ENCODE measurements around the gene CPE.
"Not testable (repeated sequence)": the region's sequence is repeated elsewhere in the genome, so short reads cannot be mapped to it uniquely, and the experiment has no call there.

CPE gene

DNA sequence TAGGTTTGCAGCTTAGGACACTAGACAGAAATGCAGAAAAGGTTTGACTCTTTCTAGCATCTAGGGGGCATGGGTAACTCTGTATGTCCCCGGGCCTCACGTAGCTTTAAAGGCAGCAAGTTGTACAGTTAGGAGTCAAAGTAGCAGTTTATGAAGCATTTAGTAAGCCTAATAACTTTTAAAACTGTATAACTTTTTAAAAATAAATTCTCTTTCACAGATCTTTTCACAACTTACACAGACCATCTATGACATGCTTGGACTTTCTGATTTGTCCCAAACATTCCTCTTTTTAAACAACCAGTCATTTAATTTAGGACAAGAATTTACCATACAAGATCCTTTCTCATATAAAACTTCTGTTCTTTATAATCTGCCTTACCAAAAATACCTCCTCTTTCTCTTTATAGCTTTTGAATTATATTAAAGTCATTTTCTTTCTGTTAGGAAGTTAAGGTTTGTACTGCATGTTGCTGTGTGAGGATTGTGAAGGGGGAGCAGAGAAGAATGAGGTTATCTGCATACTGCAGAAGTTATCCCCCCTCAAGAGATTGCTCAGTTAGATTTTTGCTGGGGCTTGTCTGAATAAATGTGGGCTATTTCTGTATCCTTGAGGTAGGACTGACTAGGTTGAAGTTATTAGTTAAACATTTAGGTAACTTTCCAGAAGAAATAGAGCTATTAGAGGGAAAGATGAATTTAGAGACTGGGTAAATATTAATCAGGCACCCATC lies 94.3 kb downstream of the CPE start:
- DNase-seq: no peak

DNA sequence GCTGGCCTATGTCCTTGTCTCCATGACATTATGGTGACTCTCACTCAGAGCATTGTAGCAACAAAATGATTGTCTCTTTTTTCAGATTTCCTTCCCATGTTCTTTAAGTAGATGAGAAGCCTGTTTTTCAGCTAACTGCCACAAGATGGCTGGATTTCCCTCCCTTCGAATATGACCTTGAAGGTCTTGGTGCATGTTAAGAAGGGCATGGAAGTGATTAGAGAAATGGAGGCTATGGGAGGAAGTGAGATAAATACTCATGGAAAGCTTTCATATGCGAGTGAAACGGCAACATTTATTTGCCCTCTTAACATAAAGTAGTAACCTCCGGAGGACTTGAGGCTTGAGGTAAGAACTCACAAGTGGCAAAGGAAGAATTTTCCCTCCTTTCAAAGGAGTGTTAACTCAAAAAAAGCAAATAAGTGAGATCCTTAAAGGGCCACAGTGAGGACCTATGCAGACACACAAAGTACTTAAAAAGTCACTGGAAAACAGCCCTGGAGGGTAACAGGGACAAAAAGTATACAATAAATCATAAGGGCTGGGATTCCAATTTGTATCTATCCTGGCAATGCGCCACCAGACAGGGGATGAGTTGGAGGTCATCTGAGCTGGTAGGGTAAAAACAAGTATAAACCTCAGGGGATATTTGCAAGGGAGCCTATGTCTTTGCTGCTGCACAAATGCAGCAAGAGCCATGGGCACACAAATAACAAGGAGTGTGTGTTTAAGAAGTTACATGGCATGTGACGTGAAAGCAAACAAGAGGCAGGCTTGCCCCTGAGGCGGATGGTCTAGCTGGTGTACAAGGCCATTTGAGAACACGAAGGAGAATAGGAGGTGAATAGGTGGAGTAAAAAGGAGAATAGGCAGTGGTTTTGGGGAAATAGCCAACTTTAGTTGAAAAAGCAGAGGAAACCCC lies 96.2 kb downstream of the CPE start:
- no peak for DNase-seq

DNA sequence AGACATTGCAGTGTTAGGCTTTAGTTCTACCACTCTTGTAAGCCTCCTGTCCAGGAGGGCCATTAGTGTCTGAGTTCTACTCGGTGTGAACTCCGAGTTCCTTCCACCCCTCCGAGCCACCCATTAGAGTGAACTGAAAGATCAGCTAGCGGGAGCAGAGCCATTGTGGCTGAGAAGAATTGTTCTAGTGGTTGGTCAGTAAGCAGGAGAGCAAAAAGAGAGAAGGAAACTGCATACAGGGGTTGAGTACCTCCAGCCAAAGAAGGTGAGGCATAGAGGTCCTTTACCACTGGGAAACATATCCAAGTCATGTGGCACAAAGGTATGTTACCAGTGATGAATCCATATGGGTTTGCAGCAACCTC lies 96.9 kb downstream of the CPE start:
- no peak for DNase-seq

DNA sequence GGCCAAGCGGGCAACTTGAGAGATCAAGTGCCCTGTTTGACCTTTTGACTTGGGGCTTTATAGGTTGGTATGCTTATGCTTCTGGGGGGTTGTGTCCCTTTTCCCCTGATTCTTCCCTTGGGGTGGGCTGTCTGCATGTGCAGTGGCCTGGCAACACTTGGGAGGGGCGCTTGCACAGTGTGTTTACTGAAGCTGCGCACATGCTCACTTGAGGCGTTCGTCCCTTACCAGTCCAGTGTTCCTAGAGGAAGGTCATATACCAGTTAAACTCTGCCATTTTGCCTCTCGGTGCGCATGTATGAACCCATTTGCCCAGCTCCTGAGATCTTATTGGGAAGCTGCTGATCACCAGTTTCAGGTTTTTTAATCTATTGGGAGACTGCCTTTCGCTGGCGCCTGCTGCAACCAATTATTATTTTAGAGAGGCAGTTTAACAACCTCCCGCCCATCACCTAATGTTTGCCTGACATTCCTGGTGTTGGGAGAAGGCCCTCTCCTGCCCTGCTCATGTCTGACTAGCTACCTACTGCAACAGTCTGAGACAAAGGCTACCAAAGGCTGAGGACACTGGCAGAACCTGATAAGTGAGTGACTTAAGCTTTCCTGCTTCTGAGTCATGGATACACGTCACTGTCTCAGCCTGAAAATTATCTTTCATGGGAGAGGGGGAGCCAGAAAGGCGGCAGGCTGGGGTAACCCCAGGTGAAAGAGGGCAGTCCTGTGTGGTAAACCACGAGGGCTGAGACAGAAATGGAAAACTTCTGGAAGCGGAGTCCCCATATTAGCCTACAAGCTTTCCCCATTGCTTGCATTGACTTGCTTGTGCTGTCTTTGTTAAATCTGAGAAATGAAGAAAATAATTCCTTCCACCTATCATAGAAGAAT lies 97.6 kb downstream of the CPE start:
- DNase-seq: no peak

DNA sequence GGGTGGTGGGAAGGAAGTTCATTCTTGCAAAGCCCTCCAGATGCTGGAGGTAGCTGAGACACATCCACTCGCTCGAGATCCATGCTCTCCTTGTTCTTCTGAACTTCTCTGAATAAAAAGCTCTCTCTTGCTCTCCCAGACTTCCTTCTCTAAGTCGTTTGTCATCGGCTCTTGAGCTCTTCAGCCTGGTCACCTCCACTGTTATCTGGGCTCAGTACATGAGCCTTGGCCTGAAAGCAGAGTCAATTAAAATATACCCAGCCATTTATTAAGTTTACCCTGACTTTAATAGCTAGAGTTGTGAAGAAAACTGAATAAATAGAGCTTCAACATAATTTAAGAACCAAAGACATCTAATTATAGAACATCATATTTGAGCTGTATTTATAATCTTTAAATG lies 99.0 kb downstream of the CPE start:
- DNase-seq: no peak

DNA sequence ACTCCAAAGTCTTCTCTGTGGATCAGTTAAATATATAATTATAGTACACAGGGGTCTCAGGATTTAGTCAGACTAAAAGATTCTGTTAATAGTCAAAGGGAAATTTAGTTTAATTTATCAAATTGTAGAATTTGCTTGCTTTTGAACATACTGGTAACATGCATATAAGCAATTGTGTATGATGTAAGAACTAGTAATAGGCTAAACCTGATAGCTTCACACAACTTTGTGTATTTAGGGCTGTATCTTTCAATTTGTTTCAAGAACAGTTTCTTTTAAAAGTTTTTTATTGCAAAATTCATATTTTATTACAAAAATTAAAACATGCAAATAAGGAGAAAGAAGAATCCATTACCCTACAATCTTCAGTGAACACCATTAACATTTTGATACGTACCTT lies 99.5 kb downstream of the CPE start:
- DNase-seq: no peak

DNA sequence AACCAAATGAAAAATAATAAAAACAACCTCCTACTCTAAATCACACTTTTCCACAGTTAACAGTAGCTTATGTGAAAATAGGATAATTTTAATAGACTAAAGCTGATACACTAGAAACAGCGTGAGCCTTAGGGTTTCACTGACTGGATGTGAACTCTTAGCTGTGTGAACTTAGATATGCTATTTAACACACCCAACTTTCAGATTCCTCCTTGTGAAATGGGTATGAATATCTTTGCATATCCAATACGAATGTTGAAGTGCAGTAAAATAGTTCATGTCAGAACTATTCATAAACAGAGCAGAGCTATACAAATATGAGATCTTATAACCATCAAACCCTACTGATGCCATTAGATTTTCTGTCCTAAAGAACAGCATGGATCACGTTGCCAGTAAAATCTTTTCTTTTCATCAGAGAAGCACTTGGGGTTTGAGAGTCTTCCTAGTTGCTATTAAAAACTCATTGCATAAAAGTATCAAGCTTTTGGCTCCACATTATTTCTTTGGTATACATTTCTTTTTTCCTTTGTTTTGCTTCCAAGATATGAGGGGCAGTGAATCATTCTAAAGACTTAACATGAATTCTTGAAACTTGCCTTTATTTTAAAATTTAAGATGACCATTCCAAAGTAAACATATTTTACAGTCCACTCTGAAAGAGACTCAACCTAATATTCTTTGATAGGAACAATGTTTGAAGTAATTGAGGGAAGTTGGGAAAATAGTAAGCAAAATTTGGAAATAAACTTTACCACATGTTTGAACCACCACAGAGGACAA lies 102.4 kb downstream of the CPE start:
- no peak for DNase-seq

DNA sequence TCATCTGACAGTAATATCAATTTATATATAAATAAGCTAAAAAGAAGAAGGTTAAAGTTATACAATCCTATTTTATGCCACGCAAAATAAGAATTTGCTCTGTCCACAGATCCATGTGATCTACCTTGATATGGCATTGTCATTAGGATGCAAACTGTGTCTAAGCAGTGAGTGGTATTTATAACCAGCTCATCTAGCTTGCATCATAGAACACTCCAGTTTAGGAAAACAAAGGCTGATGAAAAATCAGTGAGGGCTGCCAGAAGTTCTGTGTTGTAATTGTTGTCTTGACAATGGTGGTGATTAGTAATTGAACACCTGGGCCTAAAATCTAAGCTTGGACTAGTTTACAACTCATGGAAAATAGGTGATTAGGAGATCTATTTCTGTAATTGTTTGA lies 111.0 kb downstream of the CPE start:
- no peak for DNase-seq

DNA sequence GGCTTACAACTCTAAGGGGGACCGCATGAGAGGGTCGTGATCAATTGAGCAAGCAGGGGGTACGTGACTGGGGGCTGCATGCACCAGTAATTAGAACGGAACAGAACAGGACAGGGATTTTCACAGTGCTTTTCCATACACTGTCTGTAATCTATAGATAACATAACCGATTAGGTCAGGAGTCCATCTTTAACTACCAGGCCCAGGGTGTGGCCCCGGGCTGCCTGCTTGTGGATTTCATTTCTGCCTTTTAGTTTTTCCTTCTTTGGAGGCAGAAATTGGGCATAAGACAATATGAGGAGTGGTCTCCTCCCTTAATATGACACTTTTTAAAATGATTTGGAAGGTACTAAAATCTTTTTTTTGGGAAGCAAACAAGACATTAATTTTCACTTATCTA lies 113.8 kb downstream of the CPE start:
- not testable (repeated sequence) for DNase-seq

DNA sequence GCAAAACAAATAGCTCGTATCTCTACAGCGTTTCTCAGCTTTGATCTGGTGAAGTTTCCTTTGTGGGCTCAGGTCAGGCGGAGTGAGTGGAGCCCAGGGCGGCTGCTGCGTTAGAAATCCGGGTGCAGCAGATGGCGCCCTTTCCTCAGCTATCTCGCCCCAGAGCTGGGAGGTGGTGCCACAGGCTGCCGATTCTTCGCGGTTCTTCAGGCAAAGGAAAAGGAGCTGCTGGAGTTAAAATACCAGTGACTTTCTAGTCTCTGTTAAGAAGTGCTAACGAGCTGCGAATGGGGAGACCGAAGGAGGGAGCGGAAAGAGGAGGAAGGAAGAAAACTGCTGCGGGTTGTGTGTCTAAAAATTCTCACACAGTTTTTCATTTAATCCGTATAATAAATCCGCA lies 114.6 kb downstream of the CPE start:
- DNase-seq: peak; percentile 49

DNA sequence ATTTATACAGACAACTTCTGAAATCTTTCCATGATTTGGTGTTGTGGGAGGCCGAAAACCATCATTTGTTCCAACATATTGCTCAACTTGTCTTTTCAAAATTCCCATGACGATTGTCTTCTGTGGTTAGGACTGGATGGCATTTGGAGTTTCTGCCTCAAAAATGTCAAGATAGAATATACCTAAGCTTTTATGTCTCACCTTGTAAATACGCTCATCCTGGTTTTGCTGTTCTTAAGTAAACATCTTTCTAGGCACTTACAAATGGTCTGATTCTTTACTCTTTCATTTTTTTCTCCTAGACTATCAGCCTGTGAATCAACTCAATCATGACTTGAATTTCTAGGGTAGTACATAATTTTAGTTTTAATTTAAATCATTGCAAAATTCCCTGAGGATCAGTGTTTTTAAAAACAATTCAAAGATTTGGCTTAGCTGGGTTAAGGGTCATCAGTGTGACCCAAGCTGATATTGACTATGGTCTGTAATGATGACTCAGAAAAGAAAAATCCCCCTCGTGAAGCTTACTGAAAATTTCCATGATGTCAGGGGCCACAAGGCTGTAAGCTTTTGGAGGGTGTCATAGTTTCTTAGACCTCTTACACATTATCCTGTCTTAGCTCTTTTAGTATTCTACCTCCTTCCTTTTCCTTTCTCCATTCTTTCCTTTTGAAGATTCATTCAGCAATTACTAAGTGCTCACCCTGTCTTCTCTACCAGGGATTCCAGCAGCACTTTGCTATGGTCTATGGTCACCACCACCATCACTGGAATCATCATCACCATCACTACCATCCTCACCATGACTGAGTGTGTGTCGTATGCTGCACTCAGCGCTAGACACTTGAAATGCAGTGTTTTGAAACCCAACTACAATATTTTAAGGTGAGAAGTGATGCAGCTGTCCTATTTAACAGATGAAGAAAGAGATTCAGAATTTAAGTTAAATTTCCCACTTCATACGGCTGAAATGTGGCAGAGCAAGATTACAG lies 124.4 kb downstream of the CPE start:
- DNase-seq: no peak

DNA sequence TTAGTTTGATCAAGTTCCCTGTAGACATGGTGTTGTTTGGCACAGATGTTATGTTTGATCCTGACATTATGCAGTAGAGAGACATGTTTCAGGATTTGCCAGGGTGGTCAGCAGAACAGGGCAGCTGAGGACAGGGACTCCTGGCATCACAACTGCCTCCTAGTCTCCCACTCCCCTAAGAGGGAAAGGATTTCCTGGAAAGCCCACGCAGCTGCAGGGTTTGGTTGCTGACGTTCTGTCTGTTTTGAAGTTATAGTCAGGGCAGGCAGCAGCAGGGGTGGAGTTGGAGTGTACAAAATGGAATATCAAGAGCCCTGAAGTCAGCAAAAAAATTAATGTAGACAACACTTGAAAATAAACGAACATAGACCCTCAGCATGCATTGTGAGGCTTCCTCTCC lies 125.4 kb downstream of the CPE start:
- DNase-seq: no peak

DNA sequence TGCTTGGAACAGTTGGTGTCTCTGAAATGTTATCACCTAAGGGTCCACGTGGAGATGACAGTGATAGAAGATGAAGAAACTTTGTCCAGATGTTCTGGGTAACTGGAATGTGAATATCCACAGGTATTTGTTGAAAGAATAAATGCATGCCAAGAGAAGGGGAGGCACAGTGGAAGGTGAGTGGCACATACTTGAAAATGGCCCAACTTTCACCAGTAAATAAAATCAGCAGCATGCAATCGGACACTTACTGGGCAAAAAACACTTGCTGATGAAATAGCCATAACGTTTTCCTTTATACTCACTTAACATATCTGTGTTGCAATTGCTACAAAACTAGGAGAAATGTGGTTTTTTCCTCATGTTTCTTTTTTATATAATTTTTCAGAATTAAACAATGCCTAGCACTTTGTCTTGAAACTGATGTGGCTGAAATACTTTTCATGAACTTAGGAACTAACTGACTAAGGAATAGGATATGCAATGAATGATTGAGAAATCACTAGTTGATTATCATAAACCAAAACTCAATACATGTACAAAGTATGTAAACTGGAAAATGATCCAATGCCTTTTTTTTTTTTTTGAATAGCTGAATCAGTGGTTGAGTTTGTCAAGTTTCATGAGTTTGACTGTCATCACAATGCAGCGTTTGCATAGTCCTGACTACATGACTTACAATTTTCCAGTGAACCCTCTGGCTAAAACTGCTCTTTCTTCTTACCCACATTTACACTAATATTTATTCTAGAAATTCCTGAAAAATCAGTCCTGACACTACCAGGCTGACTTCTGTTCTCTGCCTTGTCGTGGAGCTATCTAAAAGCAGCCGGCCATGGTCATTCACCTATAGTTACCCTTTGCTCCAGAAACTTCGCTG lies 127.4 kb downstream of the CPE start:
- DNase-seq: no peak

DNA sequence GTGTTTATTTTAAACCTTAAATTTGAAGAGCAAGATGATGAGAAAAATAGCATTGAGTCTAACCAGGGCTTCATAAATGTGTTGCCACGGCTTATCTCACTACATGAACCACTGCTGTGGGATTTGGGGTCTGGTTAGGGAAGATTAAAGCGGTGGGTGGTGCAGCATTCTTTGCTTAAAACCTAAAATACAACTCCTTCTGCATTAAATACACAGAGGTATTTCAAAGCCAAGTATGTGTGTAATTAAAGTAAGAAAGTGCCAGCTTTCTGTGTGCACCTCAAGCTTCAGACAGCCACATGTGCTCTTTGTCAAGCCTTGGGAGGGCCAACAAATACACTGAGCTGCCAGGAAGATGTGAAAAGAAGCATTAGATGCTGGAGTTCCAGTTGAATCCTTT lies 128.0 kb downstream of the CPE start:
- no peak for DNase-seq

DNA sequence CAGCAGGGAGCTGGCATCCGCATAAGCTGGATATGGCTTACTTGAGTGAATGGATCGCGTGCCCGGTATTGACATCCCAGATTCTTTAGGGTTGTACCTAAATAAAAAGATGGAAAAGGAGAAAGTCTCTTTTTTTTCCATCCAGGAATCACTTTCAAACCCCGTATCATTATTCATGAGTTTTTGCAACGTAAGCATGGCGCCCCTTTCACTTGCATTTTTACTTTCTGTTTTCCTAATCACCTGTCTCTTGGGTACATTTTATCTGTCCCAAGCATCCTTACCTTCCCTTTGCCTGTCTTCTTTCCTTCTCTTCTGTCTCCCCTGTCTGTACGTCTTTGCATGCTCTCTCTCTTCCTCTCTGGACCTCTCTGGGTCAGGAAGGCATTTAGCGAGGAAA lies 128.6 kb downstream of the CPE start:
- DNase-seq: no peak

DNA sequence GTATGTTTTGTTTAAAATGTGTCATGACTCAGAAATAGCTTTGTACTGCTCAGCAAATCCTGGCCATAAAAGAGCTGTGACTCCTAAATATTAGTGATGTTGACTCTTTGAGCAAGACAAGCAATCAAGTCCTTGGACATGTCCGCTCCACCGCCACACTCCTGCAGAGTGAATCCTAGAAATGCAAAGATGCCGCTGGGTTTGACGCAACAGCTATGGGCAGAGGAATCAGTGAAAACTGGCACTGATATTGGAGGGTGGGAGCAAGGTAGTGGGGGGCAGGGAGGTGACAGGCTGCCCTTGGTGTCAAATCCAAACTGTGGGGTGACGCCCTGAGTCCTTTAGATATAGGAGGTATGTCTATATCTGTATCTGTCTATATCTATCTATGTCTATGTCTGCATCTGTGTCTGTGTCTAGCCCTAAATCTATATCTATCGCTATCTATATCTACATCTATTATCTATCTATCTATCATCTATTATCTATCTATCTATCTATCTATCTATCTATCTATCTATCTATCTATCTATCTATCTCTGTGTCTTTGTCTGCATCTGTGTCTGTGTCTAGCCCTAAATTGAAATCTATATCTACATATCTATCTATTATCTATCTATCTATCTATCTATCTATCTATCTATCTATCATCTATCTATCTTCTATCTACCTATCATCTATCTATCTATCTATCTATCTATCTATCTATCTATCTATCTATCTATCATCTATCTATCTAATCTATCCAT lies 129.7 kb downstream of the CPE start:
- DNase-seq: no peak

DNA sequence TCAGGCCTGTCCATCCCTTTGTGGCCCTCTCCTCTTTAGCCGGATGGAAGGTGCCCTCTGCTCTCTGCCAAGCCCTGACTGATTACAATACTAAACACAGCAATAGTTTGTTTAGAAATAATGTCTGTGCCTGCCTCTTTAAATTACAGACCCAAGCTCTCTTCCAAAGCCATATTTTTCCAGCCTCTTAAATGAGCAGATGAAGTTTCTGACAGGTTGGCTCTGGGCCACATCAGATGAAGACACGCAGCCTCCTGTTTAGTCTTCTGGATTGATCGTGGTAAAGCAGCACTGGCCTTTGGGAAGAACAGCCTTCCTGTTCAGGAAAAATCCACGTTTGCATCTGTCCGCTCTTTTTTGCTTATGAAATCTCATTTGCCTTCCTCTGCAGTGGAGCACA lies 133.6 kb downstream of the CPE start:
- no peak for DNase-seq

DNA sequence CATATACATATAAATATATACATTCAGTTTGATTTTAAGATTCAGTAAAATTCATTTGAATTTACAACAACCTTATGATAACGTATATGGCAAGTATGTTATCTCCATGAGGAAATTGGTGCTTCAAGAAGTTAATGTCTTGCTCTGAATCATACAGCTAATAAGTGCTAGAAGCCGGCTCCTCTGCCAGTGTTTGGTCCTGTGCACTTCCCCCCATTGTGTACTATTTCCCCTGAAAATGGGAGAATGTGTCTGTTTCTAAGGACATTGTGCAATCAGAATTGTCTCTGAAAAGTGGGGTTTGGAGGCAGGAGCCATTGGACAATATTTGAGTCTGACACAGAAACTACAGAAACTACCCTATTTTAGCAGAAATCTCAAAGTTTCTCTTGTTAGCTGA lies 135.9 kb downstream of the CPE start:
- DNase-seq: no peak

DNA sequence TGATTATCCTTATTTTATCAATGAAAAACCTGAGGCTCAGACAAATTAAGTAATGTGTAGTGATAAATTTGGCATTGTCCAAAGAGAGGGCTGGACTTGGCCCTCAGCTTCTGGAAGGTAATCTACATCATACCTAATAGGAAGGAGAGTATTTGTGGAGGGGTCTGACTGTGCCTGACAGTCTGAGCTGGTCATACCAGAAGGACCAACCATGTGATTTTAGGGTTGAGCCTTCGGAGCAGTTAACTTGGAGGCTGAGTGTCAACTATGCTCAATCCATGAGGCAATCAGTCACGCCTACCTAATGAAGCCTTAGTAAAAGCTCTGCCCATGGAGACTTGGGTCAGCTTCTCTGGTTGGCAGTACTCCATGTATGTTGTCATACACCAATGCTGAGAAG lies 136.4 kb downstream of the CPE start:
- DNase-seq: no peak

Data from activated T-cell treated with anti-CD3 and anti-CD28 coated beads for 4 hours (primary cell).